Heart right ventricle (tissue), 16 donors: ENCODE results near the gene BPGM. TPM values are rescaled to one million over a fixed set of nuclear protein-coding genes. Genes with fewer than 3 reads are reported as not detected.

Experiments used
- ATAC-seq, 8 donors: fragments of 200-7000 bp; cut with Tn5 transposase; one replicate each; pipeline ENCODE4 v1.9.1; 2020; ENCODE audit warnings: mild to moderate bottlenecking in 8 of 8, moderate library complexity in 8 of 8, moderate number of reproducible peaks in 1 of 8
- DNase-seq, 2 donors: peaks; one replicate each; pipeline ENCODE4 v3.0.0-alpha.2; 2020
- H3K27ac ChIP-seq, 10 donors: fragments of 200-600 bp; sonication (generic) in 2 of 10; one replicate each; pipeline versions ENCODE4 v1.5.0 to v1.8.0; 2020 to 2022; ENCODE audit warnings: mild to moderate bottlenecking in 3 of 10
- H3K27me3 ChIP-seq, 7 donors: fragments of 200-600 bp; one replicate each; pipeline ENCODE4 v1.8.0; 2021 to 2022; ENCODE audit warnings: mild to moderate bottlenecking in 2 of 7
- H3K36me3 ChIP-seq, 9 donors: fragments of 200-600 bp; sonication (generic) in 1 of 9; one replicate each; pipeline versions ENCODE4 v1.5.0 to v1.8.0; 2020 to 2022; ENCODE audit warnings: mild to moderate bottlenecking in 2 of 9
- H3K4me1 ChIP-seq, 9 donors: fragments of 200-600 bp; sonication (generic) in 1 of 9; one replicate each; pipeline versions ENCODE4 v1.5.0 to v1.8.0; 2020 to 2022; ENCODE audit warnings: mild to moderate bottlenecking in 4 of 9
- H3K4me3 ChIP-seq, 10 donors: fragments of 200-600 bp; sonication (generic) in 2 of 10; one replicate each; pipeline versions ENCODE4 v1.5.0 to v1.8.0; 2020 to 2022; ENCODE audit warnings: mild to moderate bottlenecking in 7 of 10, moderate library complexity in 2 of 10
- H3K9me3 ChIP-seq, 11 donors: fragments of 200-600 bp in 10 of 11; sonication (generic) in 2 of 11; one replicate each; pipeline versions ENCODE4 v1.5.0 to v1.8.0; 2013 to 2022; ENCODE audit warnings: mild to moderate bottlenecking in 2 of 11, control low read depth in 1 of 11, moderate library complexity in 1 of 11
- CTCF ChIP-seq, 9 donors: fragments of 200-600 bp; sonication (generic) in 2 of 9; IDR thresholded peaks; one replicate each; pipeline versions ENCODE4 v1.5.0 to v1.8.0; 2021 to 2022; ENCODE audit warnings: antibody characterized with exemption in 9 of 9, mild to moderate bottlenecking in 5 of 9, moderate library complexity in 1 of 9
- WGBS, 2 donors: extraction: QIAGEN DNeasy Blood & Tissue Kit; methylation state at CpG; one replicate each; pipeline ENCODE4 v1.1.7; 2013; ENCODE audit warnings: inconsistent platforms in 1 of 2; 5-methylcytosine and 5-hydroxymethylcytosine counted together
- intact Hi-C, 10 donors: fragments of 100-400 bp; cut with DNase I; formaldehyde crosslinking; loops; one replicate each; pipeline versions ENCODE4 v1.11.1 to v1.14.2; 2022
- polyA plus RNA-seq, 2 donors: library from polyadenylated mRNA; stranded (reverse); fragments of 200-250 nt; gene quantifications; one replicate each; pipeline ENCODE4 v1.2.3, GENCODE V29; 2013
- total RNA-seq, 10 donors: library from RNA; stranded (reverse); fragmentation: NEBNext Ultra II Directional in 3 of 10; extraction: Animal tissue kit (Norgen Biotek cat#: 25700) in 3 of 10; gene quantifications; one replicate each; pipeline versions ENCODE4 v1.2.1 to v1.2.4, GENCODE V29; 2021 to 2023
- donor health status: Arrhythmogenic right ventricular cardiomyopathy.
- donor health status: ischemic (EF 13 %, LVEDD 7.1; RV severe dilation, severe dysfunction).
- donor health status: healthy with polysubstance abuse.
- donor health status: DM: no; HTN: yes; CAD: no.
- donor health status: DM: no; HTN: no; CAD: no.
- donor health status: ischemic (EF 25% LVEDD 6.9; RV normal size, moderate dysfunction).
- donor health status: ischemic (EF 25% LVEDD 5.7; RV mildly dilated, moderate dysfunction).
- donor health status: healthy.
- donor health status: DM: yes; HTN: yes; CAD: no.
- donor health status: Ischemic cardiomyopathy.
- donor health status: ischemic (EF 35%, LVEDD 5.7; RV mildly dilated, moderate dysfunction).
- donor health status: nonischemic (EF 11% LVEDD 7.7; RV severe dilation, severe dysfunction).
- donor health status: DM: yes; HTN: yes; CAD: no.
- donor health status: PGD.
- donor health status: ischemic (EF 29% LVEDD 5.4; RV normal size, mild dysfunction).
- donor health status: nonischemic (EF 23%, LVEDD 6.1; RV moderate dilation, normal function).

BPGM gene
- total and polyA plus RNA-seq, 12 donors: 12.4 to 19.7 (median 14.9) TPM

- no peak overlapping the region for H3K4me3 ChIP-seq
- ATAC-seq (no peak), DNase-seq (no peak)
- 96 to 97% methylated on average over 2 of the region's 2 CpGs for WGBS, 2 donors
- no peaks in the 10 kb centered on the region for H3K9me3 ChIP-seq
- H3K36me3 ChIP-seq: no peaks in the 10 kb centered on the region
- peaks cover 0 to 11% (median 0%) of the 10 kb centered on the region in 9 donors for H3K4me1 ChIP-seq
- H3K27ac ChIP-seq: no peak overlapping the region
- H3K27me3 ChIP-seq: no peaks in the 10 kb centered on the region
- TF ChIP-seq CTCF (IDR thresholded peaks at IDR 0.05): peak in 4 of 9 donors; percentile 26 to 44 (median 30)
- intact Hi-C loops: loop anchor here in 1 of 10 donors (5.0 kb wide), 1 partner anchor 46 kb away; no protein-coding TSS in a partner anchor
Observed at GRCh38 chr7:134701272-134701671, 54.6 kb downstream of the BPGM start.

- intact Hi-C loops: loop anchor here in 1 of 10 donors (5.0 kb wide), 1 partner anchor 45 kb away; no protein-coding TSS in a partner anchor
- 65 to 70% methylated on average over 10 of the region's 10 CpGs for WGBS, 2 donors
- H3K9me3 ChIP-seq: no peaks in the 10 kb centered on the region
- no peaks in the 10 kb centered on the region for H3K36me3 ChIP-seq
- H3K4me1 ChIP-seq: peaks cover 0 to 10% (median 0%) of the 10 kb centered on the region in 9 donors
- ATAC-seq (no peak), DNase-seq (no peak)
- H3K27ac ChIP-seq: peak overlapping the region in 6 of 10 donors; percentile 20 to 61 (median 42)
- H3K4me3 ChIP-seq: no peak overlapping the region
- no peak for TF ChIP-seq CTCF (IDR thresholded peaks at IDR 0.05)
- no peaks in the 10 kb centered on the region for H3K27me3 ChIP-seq
Observed at GRCh38 chr7:134702366-134703240, 56.0 kb downstream of the BPGM start.

GRCh38 chr7:134703241-134703594 is 56.6 kb downstream of the BPGM start:
- peak overlapping the region in 8 of 10 donors; percentile 12 to 61 (median 42) for H3K27ac ChIP-seq
- no peaks in the 10 kb centered on the region for H3K9me3 ChIP-seq
- 89 to 91% methylated on average over 2 of the region's 2 CpGs for WGBS, 2 donors
- intact Hi-C loops: loop anchor here in 1 of 10 donors (5.0 kb wide), 1 partner anchor 44 kb away; no protein-coding TSS in a partner anchor
- H3K4me3 ChIP-seq: no peak overlapping the region
- no peak for DNase-seq
- H3K27me3 ChIP-seq: no peaks in the 10 kb centered on the region
- ATAC-seq: peak in 1 of 8 donors; percentile 32
- no peaks in the 10 kb centered on the region for H3K36me3 ChIP-seq
- peaks cover 0 to 10% (median 0%) of the 10 kb centered on the region in 9 donors for H3K4me1 ChIP-seq
- no peak for TF ChIP-seq CTCF (IDR thresholded peaks at IDR 0.05)

GRCh38 chr7:134703782-134704181 is 57.1 kb downstream of the BPGM start:
- peak in 7 of 8 donors; percentile 37 to 75 (median 62) for ATAC-seq

More at GRCh38 chr7:134703782-134704181, 57.1 kb downstream of the BPGM start:
- Histone ChIP-seq H3K27ac (peak overlapping the region in 7 of 10 donors; percentile 12 to 61 (median 46)), H3K4me3 (no peak overlapping the region), H3K4me1 (peaks cover 0 to 10% (median 0%) of the 10 kb centered on the region in 9 donors), H3K36me3 (no peaks in the 10 kb centered on the region), H3K9me3 (no peaks in the 10 kb centered on the region), H3K27me3 (no peaks in the 10 kb centered on the region)
- intact Hi-C loops: loop anchor here in 1 of 10 donors (5.0 kb wide), 1 partner anchor 44 kb away; no protein-coding TSS in a partner anchor
- DNase-seq: no peak
- 75 to 88% methylated on average over 6 of the region's 6 CpGs for WGBS, 2 donors
- no peak for TF ChIP-seq CTCF (IDR thresholded peaks at IDR 0.05)
